Endodermal cell (in vitro differentiated cells): Measurements from ENCODE around the gene EXOC6. TPM values are rescaled to one million over a fixed set of nuclear protein-coding genes. Genes with fewer than 3 reads are reported as not detected.

Source experiments
- DNase-seq: peaks from one replicate; pipeline ENCODE4 v3.0.0-alpha.2; 2017
- H3K27ac ChIP-seq: 2 replicates; pipeline ENCODE4 v1.5.1; 2013; ENCODE audit warnings: mild to moderate bottlenecking, low read depth, low read length, moderate library complexity
- H3K27me3 ChIP-seq: 2 replicates; pipeline ENCODE4 v1.6.1; 2013; ENCODE audit warnings: mild to moderate bottlenecking, low read length, moderate library complexity; ENCODE audit not compliant: insufficient read depth, control insufficient read depth, poor library complexity, severe bottlenecking
- H3K36me3 ChIP-seq: 2 replicates; pipeline ENCODE4 v1.7.0; 2013; ENCODE audit warnings: mild to moderate bottlenecking, low read length, moderate library complexity; ENCODE audit not compliant: control insufficient read depth, insufficient read depth
- H3K4me1 ChIP-seq: one replicate; pipeline ENCODE4 v1.7.0; 2013; ENCODE audit warnings: low read length; ENCODE audit not compliant: control insufficient read depth, insufficient read depth
- H3K4me3 ChIP-seq: 2 replicates; pipeline ENCODE4 v1.5.1; 2013; ENCODE audit warnings: mild to moderate bottlenecking, low read length, moderate library complexity
- H3K9ac ChIP-seq: 2 replicates; pipeline ENCODE4 v1.6.1; 2013; ENCODE audit warnings: mild to moderate bottlenecking, low read length, moderate library complexity; ENCODE audit not compliant: poor library complexity, severe bottlenecking; ENCODE audit errors: extremely low read depth
- H3K9me3 ChIP-seq: 2 replicates; pipeline ENCODE4 v1.6.1; 2013; ENCODE audit warnings: mild to moderate bottlenecking, low read length, moderate library complexity; ENCODE audit not compliant: control insufficient read depth
- H3K27ac Mint-ChIP-seq: 2 replicates; pipeline ENCODE4 v1.8.0; 2020; ENCODE audit warnings: mixed read lengths
- H3K27me3 Mint-ChIP-seq: 2 replicates; pipeline ENCODE4 v1.8.0; 2021; ENCODE audit warnings: mild to moderate bottlenecking, mixed read lengths; ENCODE audit not compliant: insufficient read depth
- H3K36me3 Mint-ChIP-seq: 2 replicates; pipeline ENCODE4 v1.8.0; 2020; ENCODE audit warnings: low read depth, mixed read lengths
- H3K4me1 Mint-ChIP-seq: 2 replicates; pipeline ENCODE4 v1.8.0; 2020; ENCODE audit warnings: mixed read lengths
- H3K4me3 Mint-ChIP-seq: 2 replicates; pipeline ENCODE4 v1.8.0; 2020; ENCODE audit warnings: mild to moderate bottlenecking, moderate library complexity, mixed read lengths
- H3K9me3 Mint-ChIP-seq: 2 replicates; pipeline ENCODE4 v1.8.0; 2020; ENCODE audit warnings: mild to moderate bottlenecking, mixed read lengths
- CTCF ChIP-seq: fragments of 200-600 bp; sonication (generic); conservative IDR thresholded peaks from 2 replicates; pipeline ENCODE4 v1.5.0; 2021; ENCODE audit warnings: antibody characterized with exemption, mild to moderate bottlenecking
- WGBS, 2 experiments: methylation state at CpG; one replicate each; pipeline versions ENCODE4 v1.1.5 to v1.1.7; 2013; ENCODE audit warnings: missing lambda C conversion rate in 2 of 2, mixed read lengths in 1 of 2; ENCODE audit not compliant: insufficient coverage in 1 of 2, insufficient read length in 1 of 2; 5-methylcytosine and 5-hydroxymethylcytosine counted together
- total RNA-seq, 2 donors: library from RNA; stranded (reverse); fragmentation: NEBNext Ultra II Directional in 1 of 2; extraction: Animal tissue kit (Norgen Biotek cat#: 25700) in 1 of 2; gene quantifications; 2 replicates in 1 of 2; 3 replicates in 1 of 2; pipeline ENCODE4 v1.2.1, GENCODE V29; 2021

Gene EXOC6
- total RNA-seq, 2 donors from 2014 or later, result 12.1 to 21.3 TPM

GRCh38 chr10:92989250-92989649 is 140.9 kb downstream of the EXOC6 start:
- no peaks in the 10 kb centered on the region for H3K36me3 Mint-ChIP-seq
- Histone ChIP-seq H3K36me3 (no peaks in the 10 kb centered on the region), H3K27ac (no peak overlapping the region), H3K4me1 (peaks cover 5% of the 10 kb centered on the region), H3K27me3 (no peaks in the 10 kb centered on the region), H3K9me3 (no peaks in the 10 kb centered on the region), H3K4me3 (no peak overlapping the region), H3K9ac (no peak overlapping the region)
- no peak overlapping the region for H3K4me3 Mint-ChIP-seq
- H3K27me3 Mint-ChIP-seq, result no peaks in the 10 kb centered on the region
- no peak overlapping the region for H3K27ac Mint-ChIP-seq
- 83 to 100% methylated on average over 1 of the region's 1 CpG for WGBS, 2 experiments
- no peaks in the 10 kb centered on the region for H3K9me3 Mint-ChIP-seq
- DNase-seq, result no peak
- H3K4me1 Mint-ChIP-seq, result peaks cover 11% of the 10 kb centered on the region
- TF ChIP-seq CTCF, result no peak

DNA sequence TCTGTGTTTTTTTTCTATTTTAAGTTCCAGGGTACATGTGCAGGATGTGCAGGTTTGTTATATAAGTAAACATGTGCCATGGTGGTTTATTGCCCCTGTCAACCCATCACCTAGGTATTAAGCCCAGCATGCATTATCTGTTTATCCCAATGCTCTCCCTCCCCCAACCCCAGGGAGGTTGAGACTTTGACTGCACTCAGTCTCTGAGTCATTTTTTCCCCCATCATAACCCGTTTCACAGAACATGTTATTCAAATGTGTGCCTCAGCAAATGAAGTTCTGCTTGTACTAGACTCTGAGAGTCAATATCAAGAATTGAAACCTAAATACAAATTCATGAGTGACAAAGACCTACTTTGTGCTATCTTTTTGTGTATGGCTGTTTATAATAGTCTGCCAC is 142.3 kb downstream of the EXOC6 start:
- Mint-ChIP-seq H3K36me3 (no peaks in the 10 kb centered on the region), H3K27ac (no peak overlapping the region)
- DNase-seq, result no peak

GRCh38 chr10:92991513-92991912 is 143.2 kb downstream of the EXOC6 start:
- Histone ChIP-seq H3K27ac (no peak overlapping the region), H3K4me3 (no peak overlapping the region), H3K9me3 (no peaks in the 10 kb centered on the region), H3K27me3 (no peaks in the 10 kb centered on the region), H3K9ac (no peak overlapping the region), H3K4me1 (peaks cover 5% of the 10 kb centered on the region), H3K36me3 (no peaks in the 10 kb centered on the region)
- WGBS, 2 experiments, result 86% methylated on average over 1 of the region's 2 CpGs; no CpG with 5 or more reads in 1 of the 2 experiments
- H3K4me1 Mint-ChIP-seq, result peaks cover 11% of the 10 kb centered on the region
- no peaks in the 10 kb centered on the region for H3K27me3 Mint-ChIP-seq
- no peak for TF ChIP-seq CTCF
- no peaks in the 10 kb centered on the region for H3K36me3 Mint-ChIP-seq
- no peak overlapping the region for H3K27ac Mint-ChIP-seq
- no peak overlapping the region for H3K4me3 Mint-ChIP-seq
- H3K9me3 Mint-ChIP-seq, result no peaks in the 10 kb centered on the region
- no peak for DNase-seq

More for the DNA sequence above, 142.3 kb downstream of the EXOC6 start:
- no peak overlapping the region for H3K4me3 ChIP-seq
- H3K27ac ChIP-seq, result no peak overlapping the region
- no peak overlapping the region for H3K4me3 Mint-ChIP-seq
- H3K4me1 Mint-ChIP-seq, result peaks cover 11% of the 10 kb centered on the region
- no peaks in the 10 kb centered on the region for H3K36me3 ChIP-seq
- no peaks in the 10 kb centered on the region for H3K9me3 ChIP-seq
- 84% methylated on average over 1 of the region's 1 CpG; no CpG with 5 or more reads in 1 of the 2 experiments for WGBS, 2 experiments
- no peak overlapping the region for H3K9ac ChIP-seq
- H3K27me3 ChIP-seq, result no peaks in the 10 kb centered on the region
- H3K27me3 Mint-ChIP-seq, result no peaks in the 10 kb centered on the region
- no peaks in the 10 kb centered on the region for H3K9me3 Mint-ChIP-seq
- no peak for TF ChIP-seq CTCF
- H3K4me1 ChIP-seq, result peaks cover 5% of the 10 kb centered on the region
